Measurements from ENCODE around the gene FAM193B. TPM values are rescaled to one million over a fixed set of nuclear protein-coding genes. Genes with fewer than 3 reads are reported as not detected.
"Not testable (repeated sequence)": the region's sequence is repeated elsewhere in the genome, so short reads cannot be mapped to it uniquely, and the experiment has no call there.

Gene FAM193B
- total RNA-seq, 1 donor from 2014 or later: 25.4 TPM

DNA sequence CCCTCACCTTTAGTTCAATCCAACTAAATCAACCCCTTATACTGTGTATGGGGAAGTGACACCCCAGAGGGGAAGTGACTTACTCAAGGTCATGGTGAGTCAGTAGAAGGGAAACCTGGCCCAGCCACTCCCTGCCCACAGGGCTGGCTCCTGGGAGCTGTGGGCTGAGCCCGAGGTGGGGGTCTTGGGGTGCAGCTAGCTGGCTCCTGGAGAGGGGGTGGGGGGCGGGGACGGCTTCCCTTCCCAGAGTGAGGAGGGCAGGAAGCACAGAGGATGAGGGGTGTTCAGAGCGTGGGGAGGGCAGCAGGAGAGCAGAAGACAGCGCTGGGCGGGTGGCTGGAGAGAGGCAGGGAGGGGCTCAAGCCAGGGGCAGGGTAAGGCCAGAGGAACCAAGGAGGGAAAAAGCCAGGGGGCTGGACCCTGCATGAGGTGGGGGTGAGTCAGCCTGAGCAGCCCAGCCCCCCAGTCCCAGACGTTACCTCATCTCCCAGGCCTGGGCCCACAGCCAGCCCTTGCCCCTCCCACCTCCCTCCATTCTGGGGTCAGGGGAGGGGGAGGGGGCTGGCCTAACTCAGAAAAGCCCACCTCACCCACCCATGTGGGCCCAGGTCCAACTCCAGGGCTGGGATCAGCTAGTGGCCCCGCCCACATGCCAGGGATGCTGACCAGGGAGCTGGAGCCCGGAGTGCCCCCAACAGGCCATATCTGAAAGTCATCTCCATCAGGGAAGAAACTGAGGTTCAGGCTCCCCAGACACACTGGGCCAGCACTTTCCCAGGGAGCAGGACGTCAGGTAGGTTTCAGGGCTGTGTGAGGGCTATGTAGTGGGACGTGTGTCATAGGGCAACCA, 59.8 kb downstream of the FAM193B start:
- intact Hi-C loops (cut with DNase I): no loop called here
- DNase-seq (ENCODE audit: low spot score): peak; percentile 86

- no peak for DNase-seq (ENCODE audit: low spot score)
- intact Hi-C loops (cut with DNase I): no loop called here
Measured at GRCh38 chr5:177493795-177494345, 60.5 kb downstream of the FAM193B start.

- intact Hi-C loops (cut with DNase I): no loop called here
- no peak for DNase-seq (ENCODE audit: low spot score)
Measured at GRCh38 chr5:177492841-177493240, 61.5 kb downstream of the FAM193B start.

DNA sequence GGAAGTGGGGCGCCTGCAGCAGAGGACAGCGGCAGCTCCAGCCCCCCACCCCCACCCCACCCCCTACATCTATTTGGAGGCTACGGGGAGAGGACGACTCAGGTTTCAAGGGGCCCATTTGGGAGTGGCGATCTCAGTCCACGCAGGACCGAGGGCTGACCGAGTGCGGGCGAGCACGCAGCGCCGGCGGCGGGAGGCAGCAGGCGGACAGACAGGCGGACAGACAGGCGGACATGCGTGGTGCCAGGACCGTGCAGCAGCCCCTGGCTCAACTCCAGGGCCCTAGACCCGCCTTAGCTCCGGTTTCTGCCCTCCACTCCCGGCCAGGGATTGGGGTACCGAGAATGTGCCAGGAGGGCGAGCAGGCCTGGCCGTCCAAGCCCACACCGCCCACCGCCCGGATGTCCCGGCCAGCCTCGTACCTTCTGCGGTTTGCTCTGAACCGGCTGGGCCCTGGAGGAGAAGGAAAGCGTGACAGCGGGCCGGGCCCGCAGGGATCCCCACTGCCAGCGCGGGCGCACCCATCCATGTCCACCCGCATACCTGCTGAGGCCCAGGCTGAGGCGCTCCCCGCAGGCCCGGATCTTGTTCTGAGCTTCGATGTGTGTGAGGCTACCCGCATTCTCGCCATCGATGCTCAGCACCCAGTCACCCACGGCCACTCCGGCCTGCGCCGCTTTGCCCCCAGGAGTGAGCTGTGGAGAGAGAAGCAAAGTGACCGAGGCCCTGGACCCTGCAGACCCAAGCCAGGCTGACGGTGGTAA, 62.2 kb downstream of the FAM193B start:
- intact Hi-C loops (cut with DNase I): no loop called here
- no peak for DNase-seq (ENCODE audit: low spot score)

DNA sequence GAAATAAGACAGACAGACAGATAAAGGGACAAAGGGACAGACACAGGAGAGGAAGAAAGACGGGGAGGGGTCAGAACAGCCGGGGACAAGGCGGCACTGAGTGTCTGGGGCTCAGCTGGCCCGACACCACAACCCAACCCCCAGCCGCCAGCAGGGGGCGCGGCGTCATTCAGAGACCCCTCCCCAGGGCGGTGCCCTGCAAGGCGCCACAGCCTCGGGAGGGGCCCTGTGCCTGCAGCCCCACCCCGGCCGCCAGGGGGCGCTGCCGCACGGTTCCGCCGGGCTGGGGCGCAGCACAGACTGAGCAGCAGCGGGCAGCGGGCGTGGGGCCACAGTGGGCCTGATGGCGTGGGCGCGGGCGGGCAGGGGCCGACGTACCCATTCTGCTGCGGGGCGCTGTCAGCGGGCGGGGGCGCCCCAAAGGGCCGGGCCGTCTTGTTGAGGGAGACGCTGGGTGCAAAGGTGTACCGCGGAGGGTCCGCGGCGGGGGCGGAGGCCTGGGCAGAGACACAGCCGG, 62.9 kb downstream of the FAM193B start:
- intact Hi-C loops (cut with DNase I): no loop called here
- DNase-seq (ENCODE audit: low spot score): no peak

GRCh38 chr5:177490992-177491391, 63.4 kb downstream of the FAM193B start:
- intact Hi-C loops (cut with DNase I): no loop called here

GRCh38 chr5:177490311-177490991, 63.9 kb downstream of the FAM193B start:
- DNase-seq (ENCODE audit: low spot score): no peak
- intact Hi-C loops (cut with DNase I): no loop called here

More at GRCh38 chr5:177490992-177491391, 63.4 kb downstream of the FAM193B start:
- no peak for DNase-seq (ENCODE audit: low spot score)

GRCh38 chr5:177489119-177489716, 65.1 kb downstream of the FAM193B start:
- intact Hi-C loops (cut with DNase I): no loop called here

GRCh38 chr5:177487975-177488374, 66.4 kb downstream of the FAM193B start:
- intact Hi-C loops (cut with DNase I): no loop called here
- DNase-seq (ENCODE audit: low spot score): no peak

More at GRCh38 chr5:177489119-177489716, 65.1 kb downstream of the FAM193B start:
- DNase-seq (ENCODE audit: low spot score): no peak

- no peak for DNase-seq (ENCODE audit: low spot score)
- intact Hi-C loops (cut with DNase I): no loop called here
Measured at GRCh38 chr5:177487144-177487543, 67.2 kb downstream of the FAM193B start.

GRCh38 chr5:177486256-177486655, 68.1 kb downstream of the FAM193B start:
- no peak for DNase-seq (ENCODE audit: low spot score)
- intact Hi-C loops (cut with DNase I): no loop called here

DNA sequence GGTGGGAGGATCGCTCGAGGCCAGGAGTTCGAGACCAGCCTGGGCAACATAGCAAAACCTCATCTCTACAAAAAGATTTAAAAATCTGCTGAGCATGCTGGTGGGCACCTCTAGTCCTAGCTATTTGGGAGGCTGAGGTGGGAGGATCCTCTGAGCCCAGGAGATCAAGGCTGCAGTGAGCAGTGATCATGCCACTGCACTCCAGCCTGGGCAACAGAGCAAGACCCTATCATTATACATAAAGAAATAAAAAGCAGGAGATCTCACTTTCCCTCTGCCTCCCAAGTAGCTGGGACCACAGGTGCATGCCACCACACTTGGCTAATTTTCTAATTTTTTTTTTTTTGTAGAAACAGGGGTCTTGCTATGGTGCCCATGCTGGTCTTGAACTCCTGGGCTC, 68.6 kb downstream of the FAM193B start:
- intact Hi-C loops (cut with DNase I); DNase-seq (ENCODE audit: low spot score): not testable (repeated sequence)

DNA sequence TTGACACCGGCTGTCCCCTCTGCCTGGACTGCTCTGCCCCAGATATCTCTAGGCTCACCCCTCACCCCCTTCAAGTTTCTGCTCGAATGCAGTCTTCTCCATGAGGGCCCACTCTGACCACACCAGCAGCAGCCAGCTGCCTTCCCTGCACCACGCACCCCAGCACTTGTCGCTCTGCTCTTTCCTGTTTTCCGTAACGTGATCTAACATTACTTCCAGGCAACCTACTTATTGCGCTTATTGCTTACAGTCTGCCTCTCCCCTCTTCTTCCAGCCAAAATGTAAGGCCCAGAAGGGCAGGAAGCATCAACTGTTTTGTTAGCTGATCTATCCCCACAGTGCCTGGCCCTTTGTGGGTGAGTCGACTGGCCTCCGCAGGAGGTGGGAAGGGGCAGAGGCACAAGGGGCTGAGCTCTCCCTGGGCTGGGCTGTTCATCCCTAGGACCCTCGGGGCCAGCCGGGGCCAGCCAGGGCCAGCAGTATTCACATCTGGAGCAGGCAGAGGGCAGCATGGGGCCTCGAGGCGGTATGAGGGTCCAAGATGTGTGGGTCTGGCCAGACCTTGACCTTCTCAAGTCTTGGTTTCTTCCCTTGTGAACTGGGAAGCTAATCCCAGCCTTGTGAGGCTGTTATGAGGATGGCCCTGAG, 69.3 kb downstream of the FAM193B start:
- intact Hi-C loops (cut with DNase I): no loop called here

GRCh38 chr5:177483994-177484901, 70.1 kb downstream of the FAM193B start:
- intact Hi-C loops (cut with DNase I): no loop called here
- no peak for DNase-seq (ENCODE audit: low spot score)

More for the DNA sequence above, 69.3 kb downstream of the FAM193B start:
- DNase-seq (ENCODE audit: low spot score): no peak

DNA sequence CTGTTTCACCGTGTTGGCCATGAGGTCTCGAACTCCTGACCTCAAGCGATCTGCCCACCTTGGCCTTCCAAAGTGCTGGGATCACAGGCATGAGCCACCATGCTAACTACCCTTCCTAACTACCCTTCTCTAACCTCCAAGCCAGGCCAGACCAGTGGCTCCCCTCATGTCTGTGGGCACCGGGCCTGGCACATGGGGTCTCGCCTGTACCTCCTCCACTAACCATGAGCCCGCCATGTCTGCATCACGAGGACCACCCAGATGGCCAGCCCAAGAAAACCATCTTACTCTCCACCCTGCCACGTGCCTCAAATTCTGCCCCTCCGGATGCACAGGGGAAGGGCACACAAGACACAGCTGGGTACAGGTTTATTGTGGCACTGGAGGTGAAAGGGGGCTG, 71.3 kb downstream of the FAM193B start:
- intact Hi-C loops (cut with DNase I): no loop called here
- no peak for DNase-seq (ENCODE audit: low spot score)

- intact Hi-C loops (cut with DNase I): no loop called here
- no peak for DNase-seq (ENCODE audit: low spot score)
Measured at GRCh38 chr5:177482359-177482795, 72.0 kb downstream of the FAM193B start.

- DNase-seq (ENCODE audit: low spot score): no peak
- intact Hi-C loops (cut with DNase I): loop anchor here (2.0 kb wide), 2 partner anchors 17 to 23 kb away; partner anchors contain the start of gene PDLIM7
Measured at GRCh38 chr5:177479774-177480173, 74.6 kb downstream of the FAM193B start.
